Skeletal muscle tissue (tissue), 4 donors: ENCODE results near the gene SALL3. TPM values are rescaled to one million over a fixed set of nuclear protein-coding genes. Genes with fewer than 3 reads are reported as not detected.

Source experiments
- H3K27ac ChIP-seq: one replicate; pipeline ENCODE4 v1.7.0; 2013; ENCODE audit warnings: mild to moderate bottlenecking, low read depth, low read length, inconsistent platforms
- H3K27me3 ChIP-seq, 3 donors: one replicate each; pipeline ENCODE4 v1.7.0; 2013; ENCODE audit warnings: low read length in 3 of 3; ENCODE audit not compliant: control insufficient read depth in 3 of 3, insufficient read depth in 3 of 3
- H3K36me3 ChIP-seq, 3 donors: one replicate each; pipeline ENCODE4 v1.7.0; 2013; ENCODE audit warnings: low read length in 3 of 3; ENCODE audit not compliant: control insufficient read depth in 3 of 3, insufficient read depth in 3 of 3
- H3K4me1 ChIP-seq, 3 donors: one replicate each; pipeline ENCODE4 v1.7.0; 2013; ENCODE audit warnings: low read length in 3 of 3, mild to moderate bottlenecking in 3 of 3; ENCODE audit not compliant: control insufficient read depth in 3 of 3, insufficient read depth in 3 of 3
- H3K4me3 ChIP-seq, 3 donors: one replicate each; pipeline ENCODE4 v1.7.0; 2013; ENCODE audit warnings: low read length in 3 of 3
- H3K9ac ChIP-seq, 3 donors: one replicate each; pipeline ENCODE4 v1.7.0; 2013; ENCODE audit warnings: low read length in 3 of 3, mild to moderate bottlenecking in 3 of 3, moderate library complexity in 2 of 3, low read depth in 1 of 3
- H3K9me3 ChIP-seq, 3 donors: one replicate each; pipeline ENCODE4 v1.7.0; 2013; ENCODE audit warnings: low read length in 3 of 3; ENCODE audit not compliant: control insufficient read depth in 3 of 3
- total RNA-seq: library from RNA; depleted of rRNA; stranded (reverse); fragments of >200 nt; gene quantifications from one replicate; pipeline ENCODE4 v1.2.3, GENCODE V29; 2014
- donor health status: Osteomylitis.

The SALL3 gene
- total RNA-seq, 1 donor from 2014 or later = not detected

DNA sequence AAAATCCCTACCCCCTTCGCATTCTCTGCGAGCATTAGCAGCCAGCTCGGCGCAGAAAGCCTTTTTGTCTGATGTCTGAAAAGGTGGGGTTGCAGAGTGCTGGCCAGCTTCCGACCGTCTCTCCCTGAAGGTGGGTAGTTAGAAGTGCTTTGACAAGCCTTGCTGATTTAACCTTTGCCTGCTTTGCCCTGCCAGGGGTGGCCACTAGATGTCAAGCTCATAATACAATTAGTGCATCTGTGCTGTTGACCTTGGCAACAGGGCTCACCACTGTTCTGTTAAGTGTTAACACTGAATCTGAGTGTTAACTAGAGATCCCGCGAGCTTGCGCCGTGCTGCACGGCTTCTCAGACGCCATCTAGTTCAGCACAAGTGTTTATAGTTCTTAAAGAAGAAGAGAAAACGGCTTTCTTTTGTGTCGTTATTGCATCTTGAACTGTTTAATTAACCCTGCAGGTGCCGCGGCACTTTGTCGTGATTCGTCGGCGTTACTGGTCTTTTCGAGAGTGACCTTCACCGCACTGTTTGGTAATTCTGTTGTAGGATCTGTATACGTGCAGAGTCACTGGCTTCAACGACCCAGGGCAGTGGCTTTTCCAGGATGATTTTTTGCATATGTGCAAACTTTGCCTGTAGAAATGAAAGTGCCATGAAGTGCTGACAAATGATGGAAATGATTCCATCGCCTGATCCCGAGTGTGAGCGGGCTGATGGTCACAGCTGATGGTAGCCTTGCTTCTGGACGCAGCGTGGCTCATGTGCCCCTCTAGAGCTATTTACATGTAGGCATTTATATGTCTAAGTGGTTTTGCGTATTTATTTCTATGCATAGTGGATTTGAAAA lies 5.5 kb downstream of the SALL3 start:
- H3K36me3 ChIP-seq = no peaks in the 10 kb centered on the region
- no peaks in the 10 kb centered on the region for H3K9me3 ChIP-seq
- H3K27me3 ChIP-seq = peaks cover 62 to 75% (median 66%) of the 10 kb centered on the region in 3 donors
- H3K27ac ChIP-seq = no peak overlapping the region
- no peak overlapping the region for H3K9ac ChIP-seq
- peaks cover 0 to 6% (median 2%) of the 10 kb centered on the region in 3 donors for H3K4me1 ChIP-seq
- peak overlapping the region in 1 of 3 donors; percentile 12 for H3K4me3 ChIP-seq

DNA sequence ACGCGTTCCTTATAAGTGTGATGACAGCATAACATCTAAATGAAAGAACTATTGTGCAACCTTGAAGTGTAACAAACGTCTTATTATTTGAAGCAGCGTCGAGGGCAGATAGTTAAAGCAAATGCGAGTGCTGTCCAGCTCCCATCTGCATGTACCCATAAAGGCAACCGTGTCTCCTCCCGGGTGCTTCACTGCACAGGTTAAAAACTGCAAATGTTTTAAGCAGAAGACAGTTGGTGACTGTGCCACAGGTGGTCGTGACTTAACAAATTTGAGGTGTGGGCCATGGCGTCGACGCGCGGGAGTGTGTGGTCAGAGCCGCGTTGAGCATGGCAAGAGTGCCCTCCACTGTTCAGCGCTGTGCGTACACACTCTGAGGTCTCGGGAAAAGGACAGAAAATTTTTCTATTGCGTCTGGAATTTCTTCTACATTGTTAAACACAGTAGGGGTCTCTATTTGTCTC lies 6.4 kb downstream of the SALL3 start:
- peaks cover 62 to 71% (median 63%) of the 10 kb centered on the region in 3 donors for H3K27me3 ChIP-seq
- H3K9me3 ChIP-seq = no peaks in the 10 kb centered on the region
- peaks cover 0 to 6% (median 2%) of the 10 kb centered on the region in 3 donors for H3K4me1 ChIP-seq
- no peak overlapping the region for H3K27ac ChIP-seq
- H3K36me3 ChIP-seq = no peaks in the 10 kb centered on the region
- no peak overlapping the region for H3K4me3 ChIP-seq
- H3K9ac ChIP-seq = no peak overlapping the region

DNA sequence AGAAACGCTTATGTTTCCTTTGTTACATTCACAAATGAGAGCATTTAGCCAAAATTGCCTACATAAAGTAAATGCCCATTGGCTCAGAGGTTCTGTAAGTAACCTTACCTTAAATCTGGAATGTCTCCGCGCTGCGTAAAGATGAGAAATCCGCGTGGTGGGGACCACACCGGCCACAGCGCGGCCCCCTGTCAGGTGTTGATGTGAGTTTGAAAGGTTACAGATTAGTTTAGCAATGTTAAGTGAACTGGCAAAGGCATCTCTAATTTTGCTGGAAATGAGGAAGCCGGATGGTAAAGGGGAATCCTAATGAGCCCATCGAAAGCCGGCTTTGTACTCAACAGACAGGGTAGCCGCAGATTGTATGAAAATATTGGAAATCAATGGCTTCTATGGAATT lies 11.8 kb downstream of the SALL3 start:
- Histone ChIP-seq H3K27me3 (peaks cover 15 to 35% (median 19%) of the 10 kb centered on the region in 3 donors), H3K4me1 (no peaks in the 10 kb centered on the region), H3K36me3 (no peaks in the 10 kb centered on the region), H3K27ac (no peak overlapping the region), H3K9me3 (peaks cover 0 to 2% (median 0%) of the 10 kb centered on the region in 3 donors), H3K4me3 (no peak overlapping the region), H3K9ac (no peak overlapping the region)

DNA sequence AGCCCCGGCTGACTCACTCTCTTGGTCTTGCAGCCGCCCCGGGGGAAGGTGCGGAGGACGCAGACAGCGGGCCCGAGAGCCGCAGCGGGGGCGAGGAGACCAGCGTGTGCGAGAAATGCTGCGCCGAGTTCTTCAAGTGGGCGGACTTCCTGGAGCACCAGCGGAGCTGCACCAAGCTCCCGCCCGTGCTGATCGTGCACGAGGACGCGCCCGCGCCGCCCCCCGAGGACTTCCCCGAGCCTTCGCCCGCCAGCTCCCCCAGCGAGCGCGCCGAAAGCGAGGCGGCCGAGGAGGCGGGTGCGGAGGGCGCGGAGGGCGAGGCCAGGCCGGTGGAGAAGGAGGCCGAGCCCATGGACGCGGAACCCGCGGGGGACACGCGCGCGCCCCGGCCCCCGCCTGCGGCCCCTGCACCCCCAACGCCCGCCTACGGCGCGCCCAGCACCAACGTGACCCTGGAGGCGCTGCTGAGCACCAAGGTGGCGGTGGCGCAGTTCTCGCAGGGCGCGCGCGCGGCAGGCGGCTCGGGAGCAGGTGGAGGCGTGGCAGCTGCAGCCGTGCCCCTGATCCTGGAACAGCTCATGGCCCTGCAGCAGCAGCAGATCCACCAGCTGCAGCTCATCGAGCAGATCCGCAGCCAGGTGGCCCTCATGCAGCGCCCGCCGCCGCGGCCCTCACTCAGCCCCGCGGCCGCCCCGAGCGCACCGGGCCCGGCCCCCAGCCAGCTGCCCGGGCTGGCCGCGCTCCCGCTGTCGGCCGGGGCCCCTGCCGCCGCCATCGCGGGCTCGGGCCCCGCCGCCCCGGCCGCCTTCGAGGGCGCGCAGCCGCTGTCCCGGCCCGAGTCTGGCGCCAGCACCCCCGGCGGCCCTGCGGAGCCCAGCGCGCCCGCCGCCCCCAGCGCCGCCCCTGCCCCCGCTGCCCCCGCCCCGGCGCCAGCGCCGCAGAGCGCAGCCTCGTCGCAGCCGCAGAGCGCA lies 12.7 kb downstream of the SALL3 start:
- peaks cover 8 to 36% (median 15%) of the 10 kb centered on the region in 3 donors for H3K27me3 ChIP-seq
- peaks cover 0 to 3% (median 2%) of the 10 kb centered on the region in 3 donors for H3K9me3 ChIP-seq
- H3K36me3 ChIP-seq = no peaks in the 10 kb centered on the region
- no peak overlapping the region for H3K27ac ChIP-seq
- no peak overlapping the region for H3K9ac ChIP-seq
- no peak overlapping the region for H3K4me3 ChIP-seq
- H3K4me1 ChIP-seq = no peaks in the 10 kb centered on the region

DNA sequence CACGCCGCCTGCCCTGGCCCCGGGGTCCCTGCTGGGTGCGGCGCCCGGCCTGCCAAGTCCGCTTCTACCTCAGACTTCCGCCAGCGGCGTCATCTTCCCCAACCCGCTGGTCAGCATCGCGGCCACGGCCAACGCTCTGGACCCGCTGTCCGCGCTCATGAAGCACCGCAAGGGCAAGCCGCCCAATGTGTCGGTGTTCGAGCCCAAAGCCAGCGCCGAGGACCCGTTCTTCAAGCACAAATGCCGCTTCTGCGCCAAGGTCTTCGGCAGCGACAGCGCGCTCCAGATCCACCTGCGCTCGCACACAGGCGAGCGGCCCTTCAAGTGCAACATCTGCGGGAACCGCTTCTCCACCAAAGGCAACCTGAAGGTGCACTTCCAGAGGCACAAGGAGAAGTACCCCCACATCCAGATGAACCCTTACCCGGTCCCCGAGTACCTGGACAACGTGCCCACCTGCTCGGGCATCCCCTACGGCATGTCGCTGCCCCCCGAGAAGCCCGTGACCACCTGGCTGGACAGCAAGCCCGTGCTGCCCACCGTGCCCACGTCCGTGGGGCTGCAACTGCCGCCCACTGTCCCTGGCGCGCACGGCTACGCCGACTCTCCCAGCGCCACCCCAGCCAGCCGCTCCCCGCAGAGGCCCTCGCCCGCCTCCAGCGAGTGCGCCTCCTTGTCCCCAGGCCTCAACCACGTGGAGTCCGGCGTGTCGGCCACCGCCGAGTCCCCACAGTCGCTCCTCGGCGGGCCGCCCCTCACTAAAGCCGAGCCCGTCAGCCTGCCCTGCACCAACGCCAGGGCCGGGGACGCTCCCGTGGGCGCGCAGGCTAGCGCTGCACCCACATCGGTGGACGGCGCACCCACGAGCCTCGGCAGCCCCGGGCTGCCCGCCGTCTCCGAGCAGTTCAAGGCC lies 13.7 kb downstream of the SALL3 start:
- no peak overlapping the region for H3K9ac ChIP-seq
- no peaks in the 10 kb centered on the region for H3K4me1 ChIP-seq
- no peak overlapping the region for H3K27ac ChIP-seq
- no peak overlapping the region for H3K4me3 ChIP-seq
- peaks cover 4 to 29% (median 10%) of the 10 kb centered on the region in 3 donors for H3K27me3 ChIP-seq
- peaks cover 0 to 3% (median 2%) of the 10 kb centered on the region in 3 donors for H3K9me3 ChIP-seq
- H3K36me3 ChIP-seq = no peaks in the 10 kb centered on the region

DNA sequence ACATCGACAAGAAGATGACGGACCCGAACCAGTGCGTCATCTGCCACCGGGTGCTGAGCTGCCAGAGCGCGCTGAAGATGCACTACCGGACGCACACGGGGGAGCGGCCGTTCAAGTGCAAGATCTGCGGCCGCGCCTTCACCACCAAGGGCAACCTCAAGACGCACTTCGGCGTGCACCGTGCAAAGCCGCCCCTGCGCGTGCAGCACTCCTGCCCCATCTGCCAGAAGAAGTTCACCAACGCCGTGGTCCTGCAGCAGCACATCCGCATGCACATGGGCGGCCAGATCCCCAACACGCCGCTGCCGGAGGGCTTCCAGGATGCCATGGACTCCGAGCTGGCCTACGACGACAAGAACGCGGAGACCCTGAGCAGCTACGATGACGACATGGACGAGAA lies 14.4 kb downstream of the SALL3 start:
- peaks cover 8 to 33% (median 10%) of the 10 kb centered on the region in 3 donors for H3K27me3 ChIP-seq

DNA sequence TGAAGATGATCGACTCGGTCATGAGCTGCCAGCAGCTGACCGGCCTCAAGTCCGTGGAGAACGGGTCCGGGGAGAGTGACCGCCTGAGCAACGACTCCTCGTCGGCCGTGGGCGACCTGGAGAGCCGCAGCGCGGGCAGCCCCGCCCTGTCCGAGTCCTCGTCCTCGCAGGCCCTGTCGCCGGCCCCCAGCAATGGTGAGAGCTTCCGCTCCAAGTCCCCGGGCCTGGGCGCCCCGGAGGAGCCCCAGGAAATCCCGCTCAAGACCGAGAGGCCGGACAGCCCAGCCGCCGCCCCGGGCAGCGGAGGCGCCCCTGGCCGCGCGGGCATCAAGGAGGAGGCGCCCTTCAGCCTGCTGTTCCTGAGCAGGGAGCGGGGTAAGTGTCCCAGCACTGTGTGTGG lies 14.9 kb downstream of the SALL3 start:
- Histone ChIP-seq H3K9ac (no peak overlapping the region), H3K27ac (no peak overlapping the region), H3K36me3 (no peaks in the 10 kb centered on the region), H3K4me3 (no peak overlapping the region), H3K4me1 (no peaks in the 10 kb centered on the region), H3K27me3 (peaks cover 10 to 34% (median 12%) of the 10 kb centered on the region in 3 donors), H3K9me3 (peaks cover 0 to 3% (median 2%) of the 10 kb centered on the region in 3 donors)

More for the DNA sequence above, 14.4 kb downstream of the SALL3 start:
- Histone ChIP-seq H3K9me3 (peaks cover 0 to 3% (median 2%) of the 10 kb centered on the region in 3 donors), H3K4me3 (no peak overlapping the region), H3K27ac (no peak overlapping the region), H3K36me3 (no peaks in the 10 kb centered on the region), H3K4me1 (no peaks in the 10 kb centered on the region), H3K9ac (no peak overlapping the region)

DNA sequence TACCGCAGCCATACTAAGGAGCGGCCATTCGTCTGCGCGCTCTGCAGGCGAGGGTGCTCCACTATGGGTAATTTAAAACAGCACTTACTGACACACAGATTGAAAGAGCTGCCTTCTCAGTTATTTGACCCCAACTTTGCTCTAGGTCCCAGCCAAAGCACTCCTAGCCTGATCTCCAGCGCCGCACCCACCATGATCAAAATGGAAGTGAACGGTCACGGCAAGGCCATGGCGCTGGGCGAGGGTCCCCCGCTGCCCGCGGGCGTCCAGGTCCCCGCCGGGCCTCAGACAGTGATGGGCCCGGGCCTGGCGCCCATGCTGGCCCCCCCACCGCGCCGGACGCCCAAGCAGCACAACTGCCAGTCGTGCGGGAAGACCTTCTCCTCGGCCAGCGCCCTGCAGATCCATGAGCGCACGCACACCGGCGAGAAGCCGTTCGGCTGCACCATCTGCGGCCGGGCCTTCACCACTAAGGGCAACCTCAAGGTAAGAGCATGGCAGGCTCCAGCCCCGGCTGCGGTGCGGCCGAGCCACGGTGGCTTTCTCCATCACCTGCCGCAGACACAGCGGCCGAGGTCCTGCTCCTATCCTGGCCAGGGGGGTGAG lies 15.5 kb downstream of the SALL3 start:
- peaks cover 0 to 3% (median 2%) of the 10 kb centered on the region in 3 donors for H3K9me3 ChIP-seq
- H3K4me1 ChIP-seq = no peaks in the 10 kb centered on the region
- H3K27me3 ChIP-seq = peaks cover 10 to 34% (median 12%) of the 10 kb centered on the region in 3 donors
- H3K27ac ChIP-seq = no peak overlapping the region
- H3K9ac ChIP-seq = no peak overlapping the region
- H3K4me3 ChIP-seq = no peak overlapping the region
- no peaks in the 10 kb centered on the region for H3K36me3 ChIP-seq
